Loucy (cell line): Measurements from ENCODE around the gene IL1R2.

Experiments used
- EZH2phosphoT487 ChIP-seq: fragments of 200-600 bp; IDR thresholded peaks from 2 replicates; pipeline ENCODE4 v1.6.1; 2018; ENCODE audit warnings: antibody characterized with exemption, mild to moderate bottlenecking, moderate library complexity, borderline replicate concordance
- TF ChIP-seq, protein P1 (sequence below): fragments of 200-600 bp; sonication (generic); conservative IDR thresholded peaks from 2 replicates; pipeline ENCODE4 v1.5.1; 2014; ENCODE audit warnings: mild to moderate bottlenecking, antibody characterized with exemption, low read length

DNA sequence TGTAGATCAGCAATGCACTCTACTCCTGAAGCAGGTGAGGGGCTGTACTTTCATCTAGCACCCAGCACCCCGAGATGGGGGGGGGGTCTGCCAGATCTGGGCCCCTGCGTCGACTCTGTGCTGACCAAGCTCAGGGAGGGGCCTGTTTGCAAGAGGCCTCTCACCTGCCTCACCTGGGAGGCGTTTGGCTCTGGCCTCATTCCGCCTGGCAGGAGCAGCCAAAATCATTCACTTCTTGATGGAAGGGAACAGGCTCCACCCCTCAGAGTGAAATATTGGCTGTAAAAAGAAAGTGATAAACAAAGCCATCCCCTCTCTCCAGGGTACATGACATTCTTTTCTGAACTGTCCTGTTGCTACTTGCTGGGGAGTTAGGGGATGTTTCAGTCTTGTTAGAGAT, 10.7 kb upstream of the IL1R2 start:
- TF ChIP-seq, protein P1, sequence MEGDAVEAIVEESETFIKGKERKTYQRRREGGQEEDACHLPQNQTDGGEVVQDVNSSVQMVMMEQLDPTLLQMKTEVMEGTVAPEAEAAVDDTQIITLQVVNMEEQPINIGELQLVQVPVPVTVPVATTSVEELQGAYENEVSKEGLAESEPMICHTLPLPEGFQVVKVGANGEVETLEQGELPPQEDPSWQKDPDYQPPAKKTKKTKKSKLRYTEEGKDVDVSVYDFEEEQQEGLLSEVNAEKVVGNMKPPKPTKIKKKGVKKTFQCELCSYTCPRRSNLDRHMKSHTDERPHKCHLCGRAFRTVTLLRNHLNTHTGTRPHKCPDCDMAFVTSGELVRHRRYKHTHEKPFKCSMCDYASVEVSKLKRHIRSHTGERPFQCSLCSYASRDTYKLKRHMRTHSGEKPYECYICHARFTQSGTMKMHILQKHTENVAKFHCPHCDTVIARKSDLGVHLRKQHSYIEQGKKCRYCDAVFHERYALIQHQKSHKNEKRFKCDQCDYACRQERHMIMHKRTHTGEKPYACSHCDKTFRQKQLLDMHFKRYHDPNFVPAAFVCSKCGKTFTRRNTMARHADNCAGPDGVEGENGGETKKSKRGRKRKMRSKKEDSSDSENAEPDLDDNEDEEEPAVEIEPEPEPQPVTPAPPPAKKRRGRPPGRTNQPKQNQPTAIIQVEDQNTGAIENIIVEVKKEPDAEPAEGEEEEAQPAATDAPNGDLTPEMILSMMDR = no peak
- no peak for TF ChIP-seq EZH2phosphoT487
